ENCODE results near the gene PCDHGB5.

DNA sequence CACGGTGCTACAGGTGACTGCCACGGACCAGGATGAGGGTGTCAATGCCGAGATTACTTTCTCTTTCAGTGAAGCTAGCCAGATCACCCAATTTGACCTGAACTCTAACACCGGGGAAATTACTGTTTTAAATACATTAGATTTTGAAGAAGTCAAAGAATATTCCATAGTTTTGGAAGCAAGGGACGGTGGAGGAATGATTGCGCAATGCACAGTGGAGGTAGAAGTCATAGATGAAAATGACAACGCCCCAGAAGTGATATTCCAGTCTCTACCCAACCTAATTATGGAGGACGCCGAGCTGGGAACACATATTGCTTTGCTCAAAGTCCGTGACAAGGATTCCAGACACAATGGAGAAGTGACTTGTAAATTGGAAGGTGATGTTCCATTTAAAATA is 9.1 kb upstream of the PCDHGB5 start:
- TF ChIP-seq, protein P1, sequence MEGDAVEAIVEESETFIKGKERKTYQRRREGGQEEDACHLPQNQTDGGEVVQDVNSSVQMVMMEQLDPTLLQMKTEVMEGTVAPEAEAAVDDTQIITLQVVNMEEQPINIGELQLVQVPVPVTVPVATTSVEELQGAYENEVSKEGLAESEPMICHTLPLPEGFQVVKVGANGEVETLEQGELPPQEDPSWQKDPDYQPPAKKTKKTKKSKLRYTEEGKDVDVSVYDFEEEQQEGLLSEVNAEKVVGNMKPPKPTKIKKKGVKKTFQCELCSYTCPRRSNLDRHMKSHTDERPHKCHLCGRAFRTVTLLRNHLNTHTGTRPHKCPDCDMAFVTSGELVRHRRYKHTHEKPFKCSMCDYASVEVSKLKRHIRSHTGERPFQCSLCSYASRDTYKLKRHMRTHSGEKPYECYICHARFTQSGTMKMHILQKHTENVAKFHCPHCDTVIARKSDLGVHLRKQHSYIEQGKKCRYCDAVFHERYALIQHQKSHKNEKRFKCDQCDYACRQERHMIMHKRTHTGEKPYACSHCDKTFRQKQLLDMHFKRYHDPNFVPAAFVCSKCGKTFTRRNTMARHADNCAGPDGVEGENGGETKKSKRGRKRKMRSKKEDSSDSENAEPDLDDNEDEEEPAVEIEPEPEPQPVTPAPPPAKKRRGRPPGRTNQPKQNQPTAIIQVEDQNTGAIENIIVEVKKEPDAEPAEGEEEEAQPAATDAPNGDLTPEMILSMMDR (conservative IDR thresholded peaks at IDR 0.05): no peak
- no peak for TF ChIP-seq ZFX (IDR thresholded peaks at IDR 0.05)
